ENCODE data around the gene EHBP1. TPM values are rescaled to one million over a fixed set of nuclear protein-coding genes. Genes with fewer than 3 reads are reported as not detected.
"Not testable (repeated sequence)": the region's sequence is repeated elsewhere in the genome, so short reads cannot be mapped to it uniquely, and the experiment has no call there.

The EHBP1 gene
- total RNA-seq, 1 experiment from 2014 or later, result 31.0 TPM

DNA sequence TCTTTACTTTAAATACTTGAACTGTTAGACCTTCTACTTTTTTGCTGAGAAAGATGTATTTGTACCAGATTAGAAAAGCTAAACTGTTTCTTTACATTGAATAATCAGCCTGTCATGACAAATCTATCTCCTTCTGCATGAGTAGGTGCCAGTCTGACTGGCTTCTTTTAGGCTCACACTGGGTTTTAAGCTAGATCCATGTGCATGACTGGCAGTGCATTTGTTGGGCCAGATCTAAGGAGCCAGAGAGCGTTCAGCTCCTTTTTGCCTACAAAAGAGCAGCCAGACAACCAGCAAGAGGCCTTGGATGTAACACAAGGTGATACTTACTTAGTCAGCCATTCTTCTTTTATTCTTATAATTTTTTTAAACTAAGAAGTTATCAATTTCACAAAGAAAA, 263.2 kb downstream of the EHBP1 start:
- in situ Hi-C loops (cut with HindIII; ENCODE audit: low sequenced_read_pairs), result no loop called here
- peak; percentile 61 for DNase-seq (ENCODE audit: low spot score)

- in situ Hi-C loops (cut with HindIII; ENCODE audit: low sequenced_read_pairs), result no loop called here
- no peak for DNase-seq (ENCODE audit: low spot score)
Measured at GRCh38 chr2:62971936-62972335, 266.4 kb downstream of the EHBP1 start.

GRCh38 chr2:62972601-62973000, 267.1 kb downstream of the EHBP1 start:
- no peak for DNase-seq (ENCODE audit: low spot score)
- in situ Hi-C loops (cut with HindIII; ENCODE audit: low sequenced_read_pairs), result no loop called here

GRCh38 chr2:62974999-62975398, 269.5 kb downstream of the EHBP1 start:
- in situ Hi-C loops (cut with HindIII; ENCODE audit: low sequenced_read_pairs), result no loop called here
- DNase-seq (ENCODE audit: low spot score), result no peak

- in situ Hi-C loops (cut with HindIII; ENCODE audit: low sequenced_read_pairs), result no loop called here
- DNase-seq (ENCODE audit: low spot score), result no peak
Measured at GRCh38 chr2:62991605-62992004, 286.1 kb downstream of the EHBP1 start.

DNA sequence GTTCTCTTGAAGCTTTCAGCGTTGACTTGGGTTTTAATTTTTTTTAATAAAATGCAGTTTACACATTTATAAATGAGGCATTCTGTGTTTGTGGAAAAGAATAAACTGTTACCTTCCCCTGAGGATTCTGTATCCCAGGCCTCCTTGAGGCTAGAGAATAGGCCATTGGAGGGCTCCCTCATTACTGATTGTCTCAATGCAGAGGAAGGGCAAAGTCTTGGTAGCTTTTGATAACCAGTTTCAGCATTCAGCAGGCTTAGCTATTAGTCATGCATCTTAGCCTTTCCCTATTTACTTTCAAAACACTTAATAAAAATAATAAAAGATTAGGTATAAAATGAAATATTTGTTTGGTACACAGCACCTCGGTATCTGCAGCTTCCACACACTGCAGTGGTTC, 287.0 kb downstream of the EHBP1 start:
- in situ Hi-C loops (cut with HindIII; ENCODE audit: low sequenced_read_pairs), result no loop called here
- DNase-seq (ENCODE audit: low spot score), result no peak

GRCh38 chr2:62994206-62994605, 288.7 kb downstream of the EHBP1 start:
- DNase-seq (ENCODE audit: low spot score), result no peak
- in situ Hi-C loops (cut with HindIII; ENCODE audit: low sequenced_read_pairs), result no loop called here

DNA sequence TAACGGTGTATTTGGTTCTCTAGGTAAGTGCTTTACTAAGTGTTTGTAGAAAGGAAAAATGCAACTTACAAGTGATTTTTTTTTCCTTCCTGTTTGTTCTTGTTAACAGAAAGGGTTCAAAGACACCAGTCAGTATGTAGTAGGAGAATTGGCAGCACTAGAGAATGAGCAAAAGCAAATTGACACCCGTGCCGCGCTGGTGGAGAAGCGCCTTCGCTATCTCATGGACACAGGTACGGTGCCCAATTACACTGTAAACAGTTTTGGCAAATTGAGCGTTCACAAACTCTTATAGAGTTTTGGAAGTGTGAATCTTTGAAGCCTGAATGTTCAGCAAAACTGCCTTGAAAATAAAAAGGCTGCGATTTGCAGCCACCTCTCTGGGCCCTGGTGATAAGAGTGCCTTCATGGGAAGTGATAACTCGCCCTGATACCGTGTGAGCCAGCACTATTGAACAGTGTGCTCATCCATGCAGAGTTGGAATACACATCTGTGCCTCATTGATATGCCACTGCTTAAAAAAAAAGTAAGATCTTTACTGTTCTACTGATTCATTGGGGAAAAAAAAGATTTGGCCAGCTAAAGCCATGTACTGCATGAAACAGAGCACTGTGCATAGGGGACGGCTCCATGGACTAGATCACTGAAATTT, 291.1 kb downstream of the EHBP1 start:
- in situ Hi-C loops (cut with HindIII; ENCODE audit: low sequenced_read_pairs), result no loop called here
- DNase-seq (ENCODE audit: low spot score), result no peak

GRCh38 chr2:62998949-62999348, 293.4 kb downstream of the EHBP1 start:
- DNase-seq (ENCODE audit: low spot score), result no peak
- in situ Hi-C loops (cut with HindIII; ENCODE audit: low sequenced_read_pairs), result no loop called here

DNA sequence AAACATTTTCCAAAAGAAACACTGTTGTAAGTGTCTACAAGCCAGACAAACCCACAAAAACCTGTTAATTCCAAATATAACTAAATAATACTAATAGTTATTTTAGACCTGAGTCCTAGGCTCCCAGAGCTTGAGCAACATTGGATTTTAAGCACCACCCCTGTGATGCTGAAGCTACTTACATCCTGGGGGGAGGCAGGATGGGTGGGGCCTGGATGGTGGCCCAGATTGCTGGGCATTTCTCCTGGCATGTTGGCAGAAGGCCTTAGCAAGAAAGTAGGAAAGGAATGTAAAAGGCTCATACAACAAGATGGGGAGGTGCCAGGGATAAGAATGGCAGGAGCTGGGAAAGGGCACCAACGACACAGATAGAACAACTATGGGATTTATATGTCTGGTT, 294.4 kb downstream of the EHBP1 start:
- in situ Hi-C loops (cut with HindIII; ENCODE audit: low sequenced_read_pairs), result no loop called here
- peak; percentile 20 for DNase-seq (ENCODE audit: low spot score)

GRCh38 chr2:63000801-63001200, 295.3 kb downstream of the EHBP1 start:
- in situ Hi-C loops (cut with HindIII; ENCODE audit: low sequenced_read_pairs), result no loop called here
- no peak for DNase-seq (ENCODE audit: low spot score)

- DNase-seq (ENCODE audit: low spot score), result no peak
- in situ Hi-C loops (cut with HindIII; ENCODE audit: low sequenced_read_pairs), result no loop called here
Measured at GRCh38 chr2:63001576-63001975, 296.1 kb downstream of the EHBP1 start.

- no peak for DNase-seq (ENCODE audit: low spot score)
- in situ Hi-C loops (cut with HindIII; ENCODE audit: low sequenced_read_pairs), result no loop called here
Measured at GRCh38 chr2:63003351-63003750, 297.8 kb downstream of the EHBP1 start.

DNA sequence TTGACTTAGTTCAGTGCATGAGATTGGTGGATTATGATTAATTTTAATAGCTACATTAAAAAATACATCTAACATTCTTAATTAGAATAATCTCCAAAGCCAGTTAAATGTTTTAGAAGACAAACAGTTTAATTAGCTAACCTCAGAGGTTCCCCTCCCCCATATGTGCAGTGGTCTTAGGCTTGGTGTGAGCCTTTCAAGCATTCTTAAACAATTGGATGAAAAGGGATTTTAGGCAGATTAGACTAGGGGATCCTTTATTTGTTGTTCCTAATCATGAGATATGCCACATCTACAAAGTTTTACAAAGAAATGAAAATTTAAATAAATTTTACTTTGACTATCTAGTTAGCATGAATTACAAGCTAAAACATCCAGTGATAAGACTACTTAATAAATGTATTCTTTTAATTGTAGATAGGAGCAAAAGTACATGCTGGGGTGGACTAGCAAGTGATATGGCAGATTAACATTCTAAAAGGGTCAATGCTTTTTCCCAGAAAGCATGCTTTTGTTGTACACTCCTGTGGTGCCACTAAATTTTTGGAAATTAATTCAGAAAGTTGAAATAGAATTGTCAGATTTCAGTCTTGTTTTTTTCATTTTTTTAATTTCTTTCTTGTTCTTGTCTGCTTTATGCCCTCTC, 302.4 kb downstream of the EHBP1 start:
- in situ Hi-C loops (cut with HindIII; ENCODE audit: low sequenced_read_pairs), result no loop called here
- DNase-seq (ENCODE audit: low spot score), result no peak

- DNase-seq (ENCODE audit: low spot score), result no peak
- in situ Hi-C loops (cut with HindIII; ENCODE audit: low sequenced_read_pairs), result no loop called here
Measured at GRCh38 chr2:63008838-63009237, 303.3 kb downstream of the EHBP1 start.

- DNase-seq (ENCODE audit: low spot score), result no peak
- in situ Hi-C loops (cut with HindIII; ENCODE audit: low sequenced_read_pairs), result no loop called here
Measured at GRCh38 chr2:63009490-63009889, 304.0 kb downstream of the EHBP1 start.

- DNase-seq (ENCODE audit: low spot score), result no peak
- in situ Hi-C loops (cut with HindIII; ENCODE audit: low sequenced_read_pairs), result no loop called here
Measured at GRCh38 chr2:63012541-63012940, 307.0 kb downstream of the EHBP1 start.

DNA sequence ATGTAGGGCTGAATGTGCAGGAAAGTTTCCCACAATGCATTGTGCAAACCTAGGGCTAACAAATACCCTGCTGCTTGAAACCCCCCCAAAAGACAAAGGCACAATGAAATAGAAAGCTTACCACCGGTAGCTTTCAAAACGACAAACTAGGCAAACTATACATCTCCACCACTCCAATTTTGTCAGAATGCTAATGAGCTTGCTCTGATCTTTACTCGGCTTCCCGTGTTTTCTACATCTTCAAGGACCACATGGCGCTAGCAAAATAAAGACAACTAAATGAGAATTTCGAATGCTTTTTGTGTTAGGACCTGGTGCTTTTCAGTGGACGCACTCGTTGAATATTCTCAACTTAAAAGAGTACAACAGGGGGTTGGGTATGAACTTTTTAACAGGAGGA, 307.9 kb downstream of the EHBP1 start:
- in situ Hi-C loops (cut with HindIII; ENCODE audit: low sequenced_read_pairs), result no loop called here
- no peak for DNase-seq (ENCODE audit: low spot score)

DNA sequence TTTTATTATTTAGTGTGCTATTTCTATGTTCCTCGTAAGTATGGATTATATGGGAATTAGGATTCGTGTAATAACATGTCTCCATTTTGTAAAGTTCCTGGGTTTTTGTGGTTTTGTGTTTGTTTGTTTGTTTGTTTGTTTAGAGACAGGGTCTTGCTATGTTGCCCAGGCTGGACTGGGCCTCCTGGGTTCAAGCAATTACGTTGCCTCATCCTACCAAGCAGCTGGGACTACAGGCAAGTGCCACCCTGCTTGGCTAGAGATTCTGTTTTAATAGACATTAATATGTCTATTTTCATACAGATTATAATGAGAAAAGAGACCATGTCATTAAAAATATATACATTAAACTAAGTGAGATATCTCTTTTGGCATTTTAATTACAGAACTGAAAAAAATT, 309.9 kb downstream of the EHBP1 start:
- in situ Hi-C loops (cut with HindIII; ENCODE audit: low sequenced_read_pairs), result no loop called here
- DNase-seq (ENCODE audit: low spot score), result no peak

GRCh38 chr2:63018439-63018838, 312.9 kb downstream of the EHBP1 start:
- in situ Hi-C loops (cut with HindIII; ENCODE audit: low sequenced_read_pairs), result no loop called here
- DNase-seq (ENCODE audit: low spot score), result no peak

GRCh38 chr2:63019686-63020085, 314.2 kb downstream of the EHBP1 start:
- in situ Hi-C loops (cut with HindIII; ENCODE audit: low sequenced_read_pairs); DNase-seq (ENCODE audit: low spot score): not testable (repeated sequence)
